Suprapubic skin (tissue), 3 donors: ENCODE measurements around the gene CCS.

Experiments
- EP300 ChIP-seq: sonication (generic); formaldehyde crosslinking; IDR thresholded peaks from one replicate; pipeline ENCODE4 v1.6.1; 2017; ENCODE audit warnings: antibody characterized with exemption
- POLR2A ChIP-seq, 2 donors: fragments of 450-650 bp; IDR thresholded peaks; one replicate each; pipeline ENCODE4 v1.6.1; 2017; ENCODE audit warnings: antibody characterized with exemption in 2 of 2, mild to moderate bottlenecking in 2 of 2, moderate library complexity in 2 of 2
- TF ChIP-seq, protein P1 (sequence below), 2 donors: fragments of 200-600 bp in 1 of 2; fragments of 450-650 bp in 1 of 2; sonication (generic) in 1 of 2; IDR thresholded peaks; one replicate each; pipeline ENCODE4 v1.5.1; 2016 to 2019; ENCODE audit warnings: antibody characterized with exemption in 2 of 2, mild to moderate bottlenecking in 1 of 2, moderate library complexity in 1 of 2

DNA sequence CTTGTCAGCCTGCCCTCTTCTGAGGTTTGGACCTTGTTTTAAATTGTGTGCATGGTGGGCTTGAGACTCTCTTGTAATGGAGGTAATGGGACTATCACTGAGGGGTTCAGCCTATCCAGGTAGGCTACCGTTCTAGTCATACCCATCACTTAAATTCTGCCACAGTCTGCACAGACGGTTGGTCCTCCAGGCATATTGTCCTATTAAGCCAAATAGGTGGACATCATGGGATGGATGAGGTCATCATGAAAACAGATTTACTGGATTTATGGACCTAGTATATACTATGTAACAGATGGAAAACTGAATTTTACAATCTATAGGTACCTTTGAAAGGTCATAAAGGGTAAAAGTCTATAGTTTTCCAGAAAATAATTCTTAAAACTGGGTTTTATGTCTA, 36.4 kb downstream of the CCS start:
- TF ChIP-seq, protein P1, sequence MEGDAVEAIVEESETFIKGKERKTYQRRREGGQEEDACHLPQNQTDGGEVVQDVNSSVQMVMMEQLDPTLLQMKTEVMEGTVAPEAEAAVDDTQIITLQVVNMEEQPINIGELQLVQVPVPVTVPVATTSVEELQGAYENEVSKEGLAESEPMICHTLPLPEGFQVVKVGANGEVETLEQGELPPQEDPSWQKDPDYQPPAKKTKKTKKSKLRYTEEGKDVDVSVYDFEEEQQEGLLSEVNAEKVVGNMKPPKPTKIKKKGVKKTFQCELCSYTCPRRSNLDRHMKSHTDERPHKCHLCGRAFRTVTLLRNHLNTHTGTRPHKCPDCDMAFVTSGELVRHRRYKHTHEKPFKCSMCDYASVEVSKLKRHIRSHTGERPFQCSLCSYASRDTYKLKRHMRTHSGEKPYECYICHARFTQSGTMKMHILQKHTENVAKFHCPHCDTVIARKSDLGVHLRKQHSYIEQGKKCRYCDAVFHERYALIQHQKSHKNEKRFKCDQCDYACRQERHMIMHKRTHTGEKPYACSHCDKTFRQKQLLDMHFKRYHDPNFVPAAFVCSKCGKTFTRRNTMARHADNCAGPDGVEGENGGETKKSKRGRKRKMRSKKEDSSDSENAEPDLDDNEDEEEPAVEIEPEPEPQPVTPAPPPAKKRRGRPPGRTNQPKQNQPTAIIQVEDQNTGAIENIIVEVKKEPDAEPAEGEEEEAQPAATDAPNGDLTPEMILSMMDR (IDR thresholded peaks at IDR 0.05) = no peak
- no peak for TF ChIP-seq POLR2A (IDR thresholded peaks at IDR 0.05)
- no peak for TF ChIP-seq EP300
